Neural cell (in vitro differentiated cells): ENCODE measurements around the gene SERPINI1. TPM values are rescaled to one million over a fixed set of nuclear protein-coding genes. Genes with fewer than 3 reads are reported as not detected.

Experiments used
- H2AFZ ChIP-seq: fragments of 200-600, 300-800 bp; sonication (generic), shearing (Covaris generic); 2 replicates; pipeline ENCODE4 v1.6.0; 2014; ENCODE audit warnings: low read depth, mild to moderate bottlenecking, antibody characterized with exemption, low read length, moderate library complexity
- H3F3A ChIP-seq: fragments of 200-600 bp; shearing (Covaris generic); 2 replicates; pipeline ENCODE4 v1.6.1; 2016; ENCODE audit warnings: mild to moderate bottlenecking, moderate library complexity, mixed read lengths, antibody characterized with exemption, low read length; ENCODE audit not compliant: insufficient read depth, poor library complexity, severe bottlenecking
- H3K27ac ChIP-seq: fragments of 200-600, 300-800 bp; sonication (generic), shearing (Covaris generic); 2 replicates; pipeline ENCODE4 v1.5.1; 2014; ENCODE audit warnings: mild to moderate bottlenecking, low read length, moderate library complexity
- H3K27me3 ChIP-seq: fragments of 300-800, 200-600 bp; sonication (generic), shearing (Covaris generic); 2 replicates; pipeline ENCODE4 v1.6.0; 2014; ENCODE audit warnings: mild to moderate bottlenecking, low read depth, low read length, moderate library complexity; ENCODE audit not compliant: insufficient read depth
- H3K36me3 ChIP-seq: fragments of 300-800, 200-600 bp; sonication (generic), shearing (Covaris generic); 2 replicates; pipeline ENCODE4 v1.5.1; 2014; ENCODE audit warnings: mild to moderate bottlenecking, antibody characterized with exemption, low read length, moderate library complexity; ENCODE audit not compliant: insufficient read depth
- H3K4me2 ChIP-seq: fragments of 300-800, 200-600 bp; sonication (generic), shearing (Covaris generic); 2 replicates; pipeline ENCODE4 v1.6.0; 2014; ENCODE audit warnings: mild to moderate bottlenecking, low read length
- H3K4me3 ChIP-seq: fragments of 300-800, 200-600 bp; sonication (generic), shearing (Covaris generic); 2 replicates; pipeline ENCODE4 v1.5.1; 2014; ENCODE audit warnings: mild to moderate bottlenecking, low read length, moderate library complexity
- H3K79me2 ChIP-seq: fragments of 200-600 bp; shearing (Covaris generic); replicated peaks from 2 replicates; pipeline ENCODE4 v1.6.0; 2014; ENCODE audit warnings: mild to moderate bottlenecking, low read length, moderate library complexity; ENCODE audit not compliant: insufficient read depth
- H3K9ac ChIP-seq: fragments of 300-800, 200-600 bp; sonication (generic), shearing (Covaris generic); 2 replicates; pipeline ENCODE4 v1.6.1; 2016; ENCODE audit warnings: mild to moderate bottlenecking, low read length, mixed read lengths
- H3K9me2 ChIP-seq: fragments of 200-600 bp; shearing (Covaris generic); 2 replicates; pipeline ENCODE4 v1.6.1; 2016; ENCODE audit warnings: mild to moderate bottlenecking, low read length, mixed read lengths; ENCODE audit not compliant: insufficient read depth
- H3K9me3 ChIP-seq: fragments of 200-600, 300-800 bp; sonication (generic), shearing (Covaris generic); 2 replicates; pipeline ENCODE4 v1.6.1; 2016; ENCODE audit warnings: mild to moderate bottlenecking, mixed run types, low read length, moderate library complexity, mixed read lengths
- H4K20me1 ChIP-seq: fragments of 200-600 bp; shearing (Covaris generic); 2 replicates; pipeline ENCODE4 v1.6.1; 2016; ENCODE audit warnings: mild to moderate bottlenecking, mixed run types; ENCODE audit not compliant: insufficient read depth
- CTCF ChIP-seq: fragments of 450-650 bp; IDR thresholded peaks from 2 replicates; pipeline ENCODE4 v1.5.1; 2014; ENCODE audit warnings: antibody characterized with exemption, mild to moderate bottlenecking, moderate library complexity; ENCODE audit not compliant: poor library complexity, severe bottlenecking
- EP300 ChIP-seq: fragments of 450-650 bp; conservative IDR thresholded peaks from 2 replicates; pipeline ENCODE4 v1.6.1; 2014; ENCODE audit warnings: antibody characterized with exemption, mild to moderate bottlenecking, moderate library complexity; ENCODE audit not compliant: poor library complexity, severe bottlenecking
- EZH2 ChIP-seq: fragments of 200-600, 300-800 bp; shearing (Covaris generic), sonication (generic); IDR thresholded peaks from 2 replicates; pipeline ENCODE4 v1.6.1; 2014; ENCODE audit warnings: antibody characterized with exemption, low read length, borderline replicate concordance, mild to moderate bottlenecking; ENCODE audit not compliant: insufficient read depth, poor library complexity, severe bottlenecking
- MXI1 ChIP-seq: fragments of 450-650 bp; conservative IDR thresholded peaks from 2 replicates; pipeline ENCODE4 v1.6.1; 2014; ENCODE audit warnings: antibody characterized with exemption, mild to moderate bottlenecking; ENCODE audit not compliant: poor library complexity, severe bottlenecking
- POLR2AphosphoS5 ChIP-seq: IDR thresholded peaks from 2 replicates; pipeline ENCODE4 v1.6.1; 2012
- RAD21 ChIP-seq: fragments of 450-650 bp; conservative IDR thresholded peaks from 2 replicates; pipeline ENCODE4 v1.6.1; 2014; ENCODE audit warnings: antibody characterized with exemption, mild to moderate bottlenecking, moderate library complexity
- REST ChIP-seq: IDR thresholded peaks from 2 replicates; pipeline ENCODE4 v1.6.1; 2012; ENCODE audit warnings: borderline replicate concordance
- SMC3 ChIP-seq: fragments of 450-650 bp; conservative IDR thresholded peaks from 2 replicates; pipeline ENCODE4 v1.6.1; 2014; ENCODE audit warnings: antibody characterized with exemption, mild to moderate bottlenecking, moderate library complexity; ENCODE audit not compliant: poor library complexity
- TAF1 ChIP-seq: IDR thresholded peaks from 2 replicates; pipeline ENCODE4 v1.6.1; 2012; ENCODE audit warnings: low read depth
- polyA plus RNA-seq: library from polyadenylated mRNA; depleted of rRNA; stranded (reverse); fragments of >200 nt; gene quantifications from 2 replicates; pipeline ENCODE4 v1.2.3, GENCODE V29; 2014

The SERPINI1 gene
- polyA plus RNA-seq, 1 donor from 2014 or later, result 150 TPM

GRCh38 chr3:167866331-167866730 is 130.8 kb downstream of the SERPINI1 start:
- no peaks in the 10 kb centered on the region for H3K27me3 ChIP-seq
- no peaks in the 10 kb centered on the region for H3K9me3 ChIP-seq
- no peak overlapping the region for H3K4me2 ChIP-seq
- no peaks in the 10 kb centered on the region for H3K36me3 ChIP-seq
- TF ChIP-seq EP300 (no peak), MXI1 (no peak), CTCF (no peak), TAF1 (no peak), REST (no peak)
- H3K4me3 ChIP-seq, result no peak overlapping the region
- no peaks in the 10 kb centered on the region for H3K79me2 ChIP-seq
- H3K9me2 ChIP-seq, result no peaks in the 10 kb centered on the region
- H2AFZ ChIP-seq, result no peak overlapping the region
- H4K20me1 ChIP-seq, result no peaks in the 10 kb centered on the region
- H3K9ac ChIP-seq, result no peak overlapping the region
- no peaks in the 10 kb centered on the region for H3F3A ChIP-seq
- no peak overlapping the region for H3K27ac ChIP-seq

GRCh38 chr3:167867981-167868380 is 132.5 kb downstream of the SERPINI1 start:
- TF ChIP-seq POLR2AphosphoS5, result no peak
- no peak for TF ChIP-seq RAD21
- Histone ChIP-seq H3K9me3 (no peaks in the 10 kb centered on the region), H3F3A (no peaks in the 10 kb centered on the region), H3K9me2 (no peaks in the 10 kb centered on the region), H3K79me2 (no peaks in the 10 kb centered on the region), H3K27me3 (no peaks in the 10 kb centered on the region), H2AFZ (no peak overlapping the region), H3K27ac (no peak overlapping the region), H4K20me1 (no peaks in the 10 kb centered on the region), H3K4me2 (no peak overlapping the region), H3K4me3 (no peak overlapping the region), H3K36me3 (no peaks in the 10 kb centered on the region), H3K9ac (no peak overlapping the region)

GRCh38 chr3:167870181-167870580 is 134.7 kb downstream of the SERPINI1 start:
- Histone ChIP-seq H3K4me3 (no peak overlapping the region), H4K20me1 (no peaks in the 10 kb centered on the region), H3F3A (no peaks in the 10 kb centered on the region), H3K79me2 (no peaks in the 10 kb centered on the region), H3K27me3 (no peaks in the 10 kb centered on the region), H3K36me3 (no peaks in the 10 kb centered on the region), H3K9me3 (no peaks in the 10 kb centered on the region), H3K9ac (no peak overlapping the region), H3K4me2 (no peak overlapping the region), H3K27ac (no peak overlapping the region), H2AFZ (no peak overlapping the region), H3K9me2 (no peaks in the 10 kb centered on the region)
- no peak for TF ChIP-seq SMC3
- TF ChIP-seq TAF1, result no peak
- TF ChIP-seq EP300, result no peak
- TF ChIP-seq REST, result no peak
- no peak for TF ChIP-seq MXI1
- TF ChIP-seq POLR2AphosphoS5, result no peak
- no peak for TF ChIP-seq RAD21
- TF ChIP-seq EZH2, result no peak
- TF ChIP-seq CTCF, result no peak
